ENCODE measurements around the gene LRP2. TPM values are rescaled to one million over a fixed set of nuclear protein-coding genes. Genes with fewer than 3 reads are reported as not detected.

The LRP2 gene
- total RNA-seq, 4 donors from 2014 or later: not detected

DNA sequence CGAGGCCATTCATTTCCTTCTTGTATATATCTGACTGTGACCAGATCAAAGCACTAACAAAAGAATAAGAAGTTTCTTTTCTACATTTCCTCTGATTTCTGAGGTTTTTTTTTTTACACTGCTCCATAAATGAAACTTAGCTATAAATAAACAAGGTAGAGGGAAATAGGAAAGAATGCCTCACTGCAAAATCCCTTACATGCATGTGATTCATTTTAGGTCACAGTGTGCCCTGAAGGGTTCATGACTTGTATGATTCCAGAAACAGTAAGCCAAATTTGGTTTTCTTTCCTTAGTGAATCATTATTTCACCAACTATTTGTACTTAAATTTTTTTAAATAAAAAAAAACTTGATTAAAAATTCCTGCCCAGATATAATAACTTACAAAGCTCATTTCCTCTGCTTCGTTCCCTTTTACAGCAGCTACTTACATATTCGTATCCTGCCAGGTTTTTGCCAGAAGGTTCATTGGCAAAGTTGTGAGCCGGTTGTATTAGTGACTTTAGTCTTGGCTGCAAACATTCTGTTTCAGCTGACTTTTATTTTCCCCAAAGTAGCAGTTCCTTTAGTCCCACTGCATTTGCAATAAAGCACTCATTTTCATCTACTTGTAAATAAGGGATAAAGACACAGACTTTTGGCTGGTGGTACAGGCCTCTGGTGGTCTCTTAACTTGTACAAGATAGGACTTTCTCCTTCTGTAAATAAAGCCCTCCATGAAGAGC, 58.6 kb downstream of the LRP2 start:
- H3K27ac ChIP-seq: no peak overlapping the region
- H3K4me1 ChIP-seq: no peaks in the 10 kb centered on the region
- no peaks in the 10 kb centered on the region for H3K36me3 ChIP-seq
- H3K9me3 ChIP-seq: peaks cover 0 to 3% (median 0%) of the 10 kb centered on the region in 4 donors
- H3K27me3 ChIP-seq: no peaks in the 10 kb centered on the region
- 61 to 66% methylated on average over 4 of the region's 4 CpGs for WGBS, 2 donors
- TF ChIP-seq CTCF (IDR thresholded peaks at IDR 0.05) (no peak), EP300 (IDR thresholded peaks at IDR 0.05) (no peak), POLR2A (IDR thresholded peaks at IDR 0.05) (no peak)
- no peak for DNase-seq (ENCODE audit: low spot score in 2 of 2)
- H3K4me3 ChIP-seq: no peak overlapping the region

- Histone ChIP-seq H3K4me1 (no peaks in the 10 kb centered on the region), H3K27ac (no peak overlapping the region), H3K4me3 (no peak overlapping the region), H3K27me3 (no peaks in the 10 kb centered on the region), H3K36me3 (no peaks in the 10 kb centered on the region), H3K9me3 (no peaks in the 10 kb centered on the region)
- TF ChIP-seq POLR2A (IDR thresholded peaks at IDR 0.05) (no peak), CTCF (IDR thresholded peaks at IDR 0.05) (no peak)
- DNase-seq (ENCODE audit: low spot score in 2 of 2): no peak
- 35 to 42% methylated on average over 4 of the region's 4 CpGs for WGBS, 2 donors
Observed at GRCh38 chr2:169302364-169302763, 60.0 kb downstream of the LRP2 start.

DNA sequence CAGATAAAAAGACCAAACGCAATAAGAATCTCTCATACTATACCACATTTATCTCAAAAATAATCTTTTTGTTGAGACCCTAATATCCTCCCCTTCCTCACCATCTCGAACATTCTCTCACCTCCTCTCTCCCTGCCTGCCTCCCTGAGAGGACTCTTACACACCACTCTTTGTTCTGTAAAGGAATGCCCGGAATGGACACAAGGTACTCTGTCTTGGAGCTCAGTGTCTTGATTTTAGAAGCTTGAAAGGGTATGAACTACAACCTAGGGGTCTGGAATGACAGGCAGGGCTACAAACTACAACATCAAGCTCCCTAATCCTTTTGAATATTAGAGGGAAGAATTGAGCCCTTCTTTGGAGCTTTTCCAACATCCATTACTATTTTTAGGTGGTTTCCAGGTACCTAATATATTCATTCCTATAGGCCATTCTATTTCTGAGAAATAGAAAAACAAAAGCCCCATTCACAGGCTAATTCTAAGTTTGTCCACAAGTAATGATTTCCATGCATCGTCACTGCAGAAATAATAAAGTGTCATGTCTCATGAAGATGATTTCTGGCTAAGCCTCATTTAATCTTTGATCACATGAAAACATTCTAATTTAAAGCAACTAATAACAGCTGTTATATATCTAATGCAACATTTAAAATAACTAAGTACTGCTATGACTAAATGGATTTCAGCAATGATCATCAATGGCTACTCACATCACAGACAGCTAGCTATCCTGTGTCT, 60.6 kb downstream of the LRP2 start:
- Histone ChIP-seq H3K4me1 (no peaks in the 10 kb centered on the region), H3K36me3 (no peaks in the 10 kb centered on the region), H3K4me3 (no peak overlapping the region), H3K9me3 (no peaks in the 10 kb centered on the region), H3K27ac (no peak overlapping the region), H3K27me3 (no peaks in the 10 kb centered on the region)
- 43 to 50% methylated on average over 4 of the region's 4 CpGs for WGBS, 2 donors
- DNase-seq (ENCODE audit: low spot score in 2 of 2): no peak
- TF ChIP-seq CTCF (IDR thresholded peaks at IDR 0.05) (no peak), EP300 (IDR thresholded peaks at IDR 0.05) (no peak), POLR2A (IDR thresholded peaks at IDR 0.05) (no peak)

DNA sequence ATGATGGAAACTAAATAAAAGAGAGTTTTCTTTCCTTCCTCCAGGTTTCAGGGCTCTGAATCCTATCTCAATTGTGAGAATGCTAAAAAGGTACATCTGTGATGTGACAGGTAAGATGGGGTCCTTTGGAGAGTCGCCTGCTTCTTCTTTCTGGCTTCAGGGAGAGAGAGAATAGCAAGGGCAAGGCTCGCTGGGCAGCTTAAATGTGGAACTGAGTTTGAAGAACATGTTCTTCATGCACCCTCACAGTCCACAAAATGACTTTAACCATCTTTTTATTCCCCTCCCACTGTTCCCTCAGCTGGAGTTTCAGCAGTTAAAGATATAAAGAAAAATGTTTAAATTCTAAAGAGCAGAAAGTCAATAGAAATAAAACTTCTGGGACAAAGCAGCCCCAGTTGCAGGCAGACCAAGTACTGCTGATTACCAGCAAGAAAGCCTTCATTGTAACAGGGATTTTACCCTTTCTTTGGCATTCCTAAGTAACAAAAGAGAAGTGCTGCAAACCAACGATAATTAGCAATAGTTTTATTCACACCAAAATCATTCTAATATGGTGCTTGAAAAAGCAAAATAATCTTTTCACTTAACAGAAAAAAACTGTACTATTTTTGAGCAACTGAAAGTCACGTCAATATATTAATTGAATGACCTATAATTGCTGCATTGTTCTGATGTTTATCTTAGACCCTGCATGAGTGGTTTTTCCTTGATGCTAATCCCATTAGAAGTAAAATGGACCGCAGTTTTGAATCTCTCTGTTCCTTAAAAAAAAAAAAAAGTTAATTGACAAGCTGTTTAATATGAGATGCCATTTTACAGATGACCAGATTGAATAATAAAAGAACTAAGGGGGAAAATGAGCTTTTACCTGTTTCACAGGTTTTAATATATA, 61.5 kb downstream of the LRP2 start:
- Histone ChIP-seq H3K27me3 (no peaks in the 10 kb centered on the region), H3K4me1 (no peaks in the 10 kb centered on the region), H3K9me3 (no peaks in the 10 kb centered on the region), H3K36me3 (no peaks in the 10 kb centered on the region), H3K27ac (no peak overlapping the region), H3K4me3 (no peak overlapping the region)
- DNase-seq (ENCODE audit: low spot score in 2 of 2): no peak
- no peak for TF ChIP-seq EP300 (IDR thresholded peaks at IDR 0.05)
- no peak for TF ChIP-seq POLR2A (IDR thresholded peaks at IDR 0.05)
- no peak for TF ChIP-seq CTCF (IDR thresholded peaks at IDR 0.05)
- 20 to 32% methylated on average over 5 of the region's 5 CpGs for WGBS, 2 donors
